ENCODE data around the gene TUFM. TPM values are rescaled to one million over a fixed set of nuclear protein-coding genes. Genes with fewer than 3 reads are reported as not detected.

TUFM gene
- polyA plus RNA-seq, 1 donor from 2014 or later: 144 TPM

- TF ChIP-seq RAD21 (conservative IDR thresholded peaks at IDR 0.05) (no peak), CTCF (IDR thresholded peaks at IDR 0.05; ENCODE audit: poor library complexity, severe bottlenecking) (no peak), SMC3 (conservative IDR thresholded peaks at IDR 0.05; ENCODE audit: poor library complexity) (no peak), EP300 (conservative IDR thresholded peaks at IDR 0.05; ENCODE audit: poor library complexity, severe bottlenecking) (no peak), TAF1 (IDR thresholded peaks at IDR 0.05; ENCODE audit: low read depth) (no peak), MXI1 (conservative IDR thresholded peaks at IDR 0.05; ENCODE audit: poor library complexity, severe bottlenecking) (no peak), REST (IDR thresholded peaks at IDR 0.05; ENCODE audit: borderline replicate concordance) (no peak), EZH2 (IDR thresholded peaks at IDR 0.05; ENCODE audit: borderline replicate concordance, insufficient read depth, low read length, poor library complexity, severe bottlenecking) (no peak), POLR2AphosphoS5 (IDR thresholded peaks at IDR 0.05) (no peak)
- H3K79me2 ChIP-seq (replicated peaks; ENCODE audit: insufficient read depth, low read length): peaks cover 18% of the 10 kb centered on the region
Measured at GRCh38 chr16:28866454-28866804, 20.3 kb upstream of the TUFM start.

GRCh38 chr16:28865722-28866453 lies 19.7 kb upstream of the TUFM start:
- H3K9me2 ChIP-seq (ENCODE audit: insufficient read depth, low read length): no peaks in the 10 kb centered on the region
- H4K20me1 ChIP-seq (ENCODE audit: insufficient read depth): no peaks in the 10 kb centered on the region
- H2AFZ ChIP-seq (ENCODE audit: low read depth, low read length): no peak overlapping the region
- TF ChIP-seq REST (IDR thresholded peaks at IDR 0.05; ENCODE audit: borderline replicate concordance) (no peak), MXI1 (conservative IDR thresholded peaks at IDR 0.05; ENCODE audit: poor library complexity, severe bottlenecking) (no peak), RAD21 (conservative IDR thresholded peaks at IDR 0.05) (no peak)
- H3K27me3 ChIP-seq (ENCODE audit: insufficient read depth, low read depth, low read length): no peaks in the 10 kb centered on the region
- H3K4me3 ChIP-seq (ENCODE audit: low read length): peak overlapping the region; percentile 76
- peaks cover 18% of the 10 kb centered on the region for H3K79me2 ChIP-seq (replicated peaks; ENCODE audit: insufficient read depth, low read length)
- no peaks in the 10 kb centered on the region for H3F3A ChIP-seq (ENCODE audit: insufficient read depth, low read length, poor library complexity, severe bottlenecking)
- H3K36me3 ChIP-seq (ENCODE audit: insufficient read depth, low read length): peaks cover 5% of the 10 kb centered on the region
- no peak overlapping the region for H3K4me2 ChIP-seq (ENCODE audit: low read length)
- no peaks in the 10 kb centered on the region for H3K9me3 ChIP-seq (ENCODE audit: low read length)
- H3K9ac ChIP-seq (ENCODE audit: low read length): no peak overlapping the region
- H3K27ac ChIP-seq (ENCODE audit: low read length): no peak overlapping the region

More at GRCh38 chr16:28866454-28866804, 20.3 kb upstream of the TUFM start:
- no peaks in the 10 kb centered on the region for H3F3A ChIP-seq (ENCODE audit: insufficient read depth, low read length, poor library complexity, severe bottlenecking)
- no peaks in the 10 kb centered on the region for H4K20me1 ChIP-seq (ENCODE audit: insufficient read depth)
- no peak overlapping the region for H3K9ac ChIP-seq (ENCODE audit: low read length)
- H3K27me3 ChIP-seq (ENCODE audit: insufficient read depth, low read depth, low read length): no peaks in the 10 kb centered on the region
- no peaks in the 10 kb centered on the region for H3K9me2 ChIP-seq (ENCODE audit: insufficient read depth, low read length)
- no peaks in the 10 kb centered on the region for H3K9me3 ChIP-seq (ENCODE audit: low read length)
- no peak overlapping the region for H3K4me3 ChIP-seq (ENCODE audit: low read length)
- no peak overlapping the region for H2AFZ ChIP-seq (ENCODE audit: low read depth, low read length)
- H3K4me2 ChIP-seq (ENCODE audit: low read length): no peak overlapping the region
- H3K36me3 ChIP-seq (ENCODE audit: insufficient read depth, low read length): peaks cover 5% of the 10 kb centered on the region
- no peak overlapping the region for H3K27ac ChIP-seq (ENCODE audit: low read length)
